HL-60/S4 treated with phorbol 12-myristate 13-acetate at 8.2 ng/mL for 4 days and 3 days (cell line): ENCODE data around the gene OVOL2.
"Not testable (repeated sequence)": the region's sequence is repeated elsewhere in the genome, so short reads cannot be mapped to it uniquely, and the experiment has no call there.

ENCODE experiments used
- in situ Hi-C: fragments of 300-500 bp; cut with MboI; formaldehyde crosslinking; loops from 2 replicates; pipeline ENCODE4 v1.15.0; 2022; ENCODE audit warnings: low sequenced_read_pairs

OVOL2 gene

DNA sequence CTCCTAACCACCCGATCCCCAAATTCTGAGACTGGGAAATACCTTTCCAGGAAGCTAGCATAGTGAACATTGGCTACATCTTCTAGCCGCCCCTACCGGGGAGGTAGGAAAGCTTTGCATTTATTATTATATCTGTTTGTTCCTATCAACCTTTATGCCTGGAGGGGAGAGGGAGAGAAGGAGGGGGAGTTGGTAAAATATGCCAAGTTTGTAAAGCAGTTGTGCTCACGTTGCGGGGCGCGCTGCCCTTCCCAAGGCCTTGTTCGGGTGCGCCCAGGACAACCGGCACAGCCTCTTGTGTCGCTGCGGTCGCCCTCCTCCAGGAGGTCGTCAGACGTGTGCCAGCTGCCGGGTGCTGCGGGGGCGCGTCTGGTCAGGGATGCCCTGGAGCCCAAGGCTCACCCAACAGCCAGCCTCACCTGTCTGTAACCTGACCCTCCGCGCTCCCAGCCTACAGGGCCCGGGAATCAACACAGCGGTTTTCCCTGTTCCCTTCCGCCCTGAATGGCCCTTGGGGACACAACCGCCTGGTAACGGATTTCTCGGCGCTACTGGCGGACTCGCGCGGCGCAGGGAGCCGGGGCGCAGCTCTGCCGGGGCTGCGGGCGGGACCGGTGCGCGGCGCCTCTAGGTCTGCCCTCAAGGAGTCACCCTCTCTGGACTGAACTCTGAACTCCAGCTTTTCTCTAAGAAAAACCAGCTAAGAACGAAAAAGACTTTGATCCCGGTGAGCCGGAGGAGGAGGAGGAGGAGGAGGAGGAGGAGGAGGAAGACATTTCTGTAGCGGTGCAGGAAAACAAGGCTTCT is 1.1 kb upstream of the OVOL2 start:
- in situ Hi-C loops: no loop called here

GRCh38 chr20:18057994-18058349 is 256 bp upstream of the OVOL2 start:
- in situ Hi-C loops: no loop called here

DNA sequence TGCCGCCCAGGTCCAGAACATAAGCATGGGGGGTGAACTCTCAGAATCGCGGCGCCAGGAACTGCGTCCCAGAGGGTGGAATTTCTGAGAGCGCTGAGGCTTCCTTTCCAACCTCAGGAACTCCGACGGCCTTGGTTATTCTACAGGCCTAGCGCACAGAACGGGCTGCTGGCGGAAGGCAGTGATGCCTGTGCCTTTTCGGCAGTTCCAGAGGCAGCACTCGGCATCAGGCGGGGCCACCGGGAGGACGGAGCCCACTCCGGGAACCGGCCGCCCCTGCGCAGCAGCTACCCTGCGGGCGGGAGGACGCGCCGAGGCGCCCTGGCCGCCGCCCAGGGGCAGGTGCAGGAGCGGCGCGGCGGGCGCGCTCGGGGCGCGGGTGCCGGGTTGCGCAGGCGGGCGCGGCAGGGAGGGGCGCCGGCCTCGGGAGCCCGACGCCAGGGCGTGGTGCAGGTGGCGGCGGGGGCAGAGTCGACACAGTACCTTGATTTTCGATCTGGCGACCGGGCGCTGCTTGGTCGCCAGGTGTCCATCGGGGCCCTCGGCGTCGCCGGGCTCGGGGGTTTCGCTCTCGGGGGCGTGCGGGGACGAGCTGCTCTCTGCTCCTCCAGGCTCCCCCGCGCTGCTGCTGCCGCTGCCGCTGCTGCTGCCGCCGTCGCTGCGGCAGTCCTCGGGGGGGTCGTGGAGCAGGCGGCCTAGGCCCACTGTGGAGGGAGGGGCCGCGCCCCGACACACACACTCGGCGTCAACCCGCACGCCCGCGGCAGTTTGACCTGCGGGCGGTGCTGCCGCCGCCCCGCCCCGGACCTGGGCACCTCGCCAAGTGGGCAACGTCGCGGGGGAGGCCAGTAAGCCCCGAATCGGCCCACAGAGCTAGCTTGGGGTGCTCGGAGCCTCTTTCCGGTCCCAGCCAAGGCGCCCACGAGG is 1.3 kb downstream of the OVOL2 start:
- in situ Hi-C loops: no loop called here

DNA sequence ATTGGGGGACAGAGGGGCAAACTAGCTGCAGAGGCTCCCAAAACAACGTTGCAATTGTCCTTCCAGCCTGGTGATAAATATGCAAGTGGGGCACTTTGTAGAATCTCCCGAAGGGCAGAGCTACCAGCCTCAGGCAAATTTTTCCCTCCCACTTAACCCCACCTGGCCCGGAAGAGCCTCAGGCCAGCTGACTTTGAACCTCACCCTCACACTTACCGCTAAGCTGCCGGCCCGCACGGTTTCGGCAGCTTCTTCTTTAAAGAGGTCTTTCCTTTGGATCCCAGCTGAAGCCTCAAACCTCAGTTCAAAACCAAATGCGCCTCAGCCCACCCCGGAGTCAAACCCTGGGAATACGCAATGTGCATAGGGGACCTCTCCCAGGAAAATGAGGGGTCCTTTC is 2.5 kb downstream of the OVOL2 start:
- in situ Hi-C loops: no loop called here

GRCh38 chr20:18052856-18053255 is 4.9 kb downstream of the OVOL2 start:
- in situ Hi-C loops: no loop called here

- in situ Hi-C loops: no loop called here
Measured at GRCh38 chr20:18050628-18051027, 7.1 kb downstream of the OVOL2 start.

DNA sequence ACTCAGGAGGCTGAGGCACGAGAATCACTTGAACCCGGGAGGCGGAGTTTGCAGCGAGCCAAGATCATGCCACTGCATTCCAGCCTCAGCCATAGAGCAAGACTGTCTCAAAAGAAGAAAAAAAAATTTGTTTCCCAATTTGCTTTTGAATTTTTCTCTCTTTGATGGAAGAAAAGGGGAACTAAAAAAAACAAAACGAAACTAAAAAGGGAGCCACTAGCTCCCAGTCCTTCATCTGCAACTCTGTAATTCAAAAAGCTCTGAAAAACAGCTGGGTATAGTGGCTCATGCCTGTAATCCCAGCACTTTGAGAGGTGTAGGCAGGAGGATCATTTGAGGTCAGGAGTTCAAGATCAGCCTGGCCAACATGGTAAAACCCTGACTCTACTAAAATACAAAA is 9.5 kb downstream of the OVOL2 start:
- in situ Hi-C loops: no loop called here

- in situ Hi-C loops: no loop called here
Measured at GRCh38 chr20:18046535-18046934, 11.2 kb downstream of the OVOL2 start.

- in situ Hi-C loops: no loop called here
Measured at GRCh38 chr20:18042229-18042628, 15.5 kb downstream of the OVOL2 start.

DNA sequence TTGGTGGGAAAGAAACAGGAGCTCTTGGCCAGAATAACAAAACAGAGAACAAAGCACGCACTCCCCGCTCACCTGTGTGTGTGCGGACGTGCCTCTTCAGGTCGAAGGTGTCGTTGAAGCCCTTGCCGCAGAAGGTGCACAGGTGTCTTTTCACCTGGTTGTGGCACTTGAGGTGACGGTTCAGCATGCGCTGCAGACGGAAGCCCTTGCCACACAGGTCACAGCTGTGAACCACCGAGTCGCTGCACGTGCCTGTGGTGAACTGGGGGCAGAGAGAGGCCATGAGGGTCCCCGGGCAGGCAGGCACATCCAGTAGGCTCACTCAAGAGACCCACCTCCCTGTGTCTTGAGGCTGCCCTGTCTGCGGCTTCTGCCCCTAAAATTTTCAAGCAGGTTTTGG is 16.3 kb downstream of the OVOL2 start:
- in situ Hi-C loops: no loop called here

- in situ Hi-C loops: no loop called here
Measured at GRCh38 chr20:18039063-18039462, 18.7 kb downstream of the OVOL2 start.

DNA sequence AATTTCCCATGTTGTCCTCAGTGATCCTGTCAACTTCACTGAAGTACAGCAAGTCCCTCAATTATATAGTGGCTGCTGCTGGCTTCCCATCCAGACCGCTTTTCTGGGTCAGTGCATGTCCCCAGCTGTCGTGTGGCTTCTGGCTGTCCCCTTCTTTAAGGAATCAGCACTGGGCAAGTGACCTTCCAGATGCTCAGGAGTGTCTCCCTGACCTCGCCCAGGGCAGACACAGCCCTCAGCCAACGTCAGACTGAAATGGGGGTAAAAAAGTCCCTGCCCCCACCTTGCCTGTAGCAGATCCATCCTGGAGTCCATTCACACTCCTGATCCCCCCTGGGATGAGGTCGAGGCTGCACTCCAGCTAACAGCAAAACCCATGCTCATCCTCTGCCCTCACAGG is 23.7 kb downstream of the OVOL2 start:
- in situ Hi-C loops: no loop called here

- in situ Hi-C loops: no loop called here
Measured at GRCh38 chr20:18032977-18033892, 24.5 kb downstream of the OVOL2 start.

DNA sequence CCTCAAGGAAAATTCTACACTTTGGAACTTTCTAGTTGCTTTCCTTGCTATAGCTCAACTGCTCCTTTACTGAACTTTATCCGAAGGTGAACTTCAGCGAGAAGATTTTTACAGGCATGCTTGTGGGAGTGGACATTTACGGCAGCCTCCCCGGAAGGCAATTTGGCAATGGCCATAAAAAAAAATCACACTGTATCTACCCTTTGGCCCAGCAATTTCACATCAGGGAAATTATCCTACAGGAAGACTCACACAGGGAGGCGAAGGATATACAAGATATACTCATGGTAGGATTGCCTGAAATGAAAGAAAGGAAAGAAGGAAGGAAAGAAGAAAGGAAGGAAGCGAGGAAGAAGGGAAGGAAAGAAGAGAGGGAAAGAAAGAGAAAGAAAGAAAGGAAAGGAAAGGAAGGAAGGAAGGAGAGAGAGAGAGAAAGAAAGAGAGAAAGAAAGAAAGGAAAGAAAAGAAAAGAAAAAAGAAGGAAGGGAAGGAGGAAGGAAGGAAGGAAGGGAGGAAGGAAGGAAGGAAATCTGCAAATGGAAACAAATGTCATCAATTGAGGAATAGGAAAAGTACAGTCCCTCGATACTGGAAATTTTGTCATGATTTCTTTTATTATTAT is 25.7 kb downstream of the OVOL2 start:
- in situ Hi-C loops: no loop called here

DNA sequence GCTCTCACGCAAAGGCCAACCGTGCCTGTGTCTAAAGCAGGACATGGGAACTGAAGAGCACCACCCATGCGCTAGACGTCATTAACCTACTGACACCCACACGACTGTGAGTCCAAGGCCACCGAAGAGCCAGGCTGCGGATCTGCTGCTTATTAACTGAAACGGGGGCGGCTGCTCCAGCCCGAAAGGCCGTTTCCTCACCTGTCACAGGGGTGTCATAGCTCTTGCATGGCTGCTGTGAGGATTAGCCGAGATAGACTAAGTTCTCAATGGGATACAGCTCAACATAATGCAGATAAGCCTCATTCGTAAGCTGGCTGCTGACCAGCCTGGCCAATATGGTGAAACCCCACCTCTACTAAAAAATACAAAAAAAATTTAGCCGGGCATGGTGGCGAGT is 26.7 kb downstream of the OVOL2 start:
- in situ Hi-C loops: no loop called here

DNA sequence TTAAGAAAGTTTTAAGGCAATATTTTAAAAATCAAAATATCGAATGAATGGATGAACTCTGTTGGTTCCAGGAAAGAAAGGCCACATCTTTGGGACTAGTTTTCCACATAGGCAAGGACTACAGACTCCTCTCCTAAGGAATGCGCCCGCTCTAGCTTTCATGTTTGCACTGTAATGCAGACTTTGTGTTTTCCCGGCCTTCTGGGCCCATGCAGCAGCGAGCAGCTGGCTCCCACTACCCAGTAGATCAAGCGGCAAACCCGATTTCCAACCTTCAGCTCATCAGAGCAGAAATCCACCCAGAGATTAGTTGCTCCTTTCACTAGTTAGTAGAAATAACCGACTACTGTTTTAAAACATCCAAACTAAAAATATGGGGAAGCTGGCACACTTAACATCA is 27.7 kb downstream of the OVOL2 start:
- in situ Hi-C loops: no loop called here

GRCh38 chr20:18027011-18027410 is 30.7 kb downstream of the OVOL2 start:
- in situ Hi-C loops: not testable (repeated sequence)

DNA sequence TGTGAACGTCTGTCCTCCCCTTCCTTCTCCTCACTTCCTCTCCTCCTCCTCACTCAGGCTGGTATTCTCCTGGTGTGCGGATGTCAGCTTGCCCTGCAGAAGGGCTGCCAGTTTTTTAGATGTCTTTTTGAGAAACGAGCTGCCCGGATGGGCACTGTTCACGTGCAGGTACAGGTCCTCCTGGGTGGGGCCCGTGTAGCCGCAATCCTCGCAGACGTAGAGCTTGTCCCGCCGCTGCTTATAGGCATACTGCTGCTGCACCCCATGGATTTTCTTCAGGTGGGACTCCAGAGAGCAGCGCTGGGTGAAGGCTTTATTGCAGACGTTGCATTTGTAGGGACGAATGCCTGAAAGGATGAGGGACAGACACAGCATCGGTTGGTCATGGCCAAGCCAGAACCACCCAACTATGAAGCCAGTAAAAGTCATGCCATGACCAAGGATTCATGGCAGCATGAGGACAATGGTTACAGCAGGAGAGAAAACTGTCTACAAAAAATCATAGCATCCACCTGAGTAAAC is 33.0 kb downstream of the OVOL2 start:
- in situ Hi-C loops: no loop called here

GRCh38 chr20:18020931-18021330 is 36.8 kb downstream of the OVOL2 start:
- in situ Hi-C loops: no loop called here

DNA sequence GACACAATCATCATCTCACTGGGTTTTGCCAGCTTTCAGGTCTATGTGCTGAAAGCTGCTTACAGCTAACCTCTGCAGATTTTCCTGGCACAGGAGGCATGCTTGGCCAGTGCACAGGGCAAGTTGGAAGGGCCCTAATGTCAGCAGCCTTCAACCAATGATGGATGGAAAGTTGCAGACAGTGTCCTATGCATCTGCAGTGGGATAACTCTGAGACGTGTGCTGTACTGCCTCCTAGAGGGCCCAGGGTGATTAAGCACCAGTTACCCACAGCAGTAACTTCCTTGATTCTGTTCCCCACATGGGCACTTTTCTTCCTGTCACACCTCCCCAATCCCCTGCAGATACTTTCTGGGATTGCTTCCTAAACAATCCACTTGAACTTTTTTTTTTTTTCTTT is 38.6 kb downstream of the OVOL2 start:
- in situ Hi-C loops: no loop called here
